Smooth muscle cell (in vitro differentiated cells): ENCODE results near the gene C2orf49. TPM values are rescaled to one million over a fixed set of nuclear protein-coding genes. Genes with fewer than 3 reads are reported as not detected.

ENCODE experiments used
- DNase-seq: peaks from one replicate; lab custom pipeline; 2025; ENCODE audit not compliant: unreplicated experiment; lab: John Stamatoyannopoulos, UW
- H2AFZ ChIP-seq: fragments of 200-600 bp; sonication (generic); 2 replicates; pipeline ENCODE4 v1.6.0; 2016; ENCODE audit warnings: antibody characterized with exemption, low read depth, mild to moderate bottlenecking
- H3F3A ChIP-seq: fragments of 200-600 bp; sonication (generic); 2 replicates; pipeline ENCODE4 v1.6.0; 2017; ENCODE audit warnings: antibody characterized with exemption, low read depth
- H3K27ac ChIP-seq: fragments of 200-600 bp; sonication (generic); 2 replicates; pipeline ENCODE4 v1.5.1; 2016; ENCODE audit warnings: low read depth, mild to moderate bottlenecking
- H3K27me3 ChIP-seq: fragments of 200-600 bp; sonication (generic); 2 replicates; pipeline ENCODE4 v1.6.1; 2016; ENCODE audit warnings: low read depth, mild to moderate bottlenecking
- H3K36me3 ChIP-seq: fragments of 200-600 bp; sonication (generic); 2 replicates; pipeline ENCODE4 v1.5.1; 2016; ENCODE audit warnings: low read depth
- H3K4me1 ChIP-seq: fragments of 200-600 bp; sonication (generic); 2 replicates; pipeline ENCODE4 v1.5.1; 2016; ENCODE audit warnings: low read depth
- H3K4me2 ChIP-seq: fragments of 200-600 bp; sonication (generic); 2 replicates; pipeline ENCODE4 v1.6.0; 2016; ENCODE audit warnings: mild to moderate bottlenecking
- H3K4me3 ChIP-seq: fragments of 200-600 bp; sonication (generic); 2 replicates; pipeline ENCODE4 v1.5.1; 2016; ENCODE audit warnings: mild to moderate bottlenecking
- H3K79me2 ChIP-seq: fragments of 200-600 bp; sonication (generic); 2 replicates; pipeline ENCODE4 v1.6.0; 2016; ENCODE audit warnings: low read depth, mild to moderate bottlenecking
- H3K9ac ChIP-seq: fragments of 200-600 bp; sonication (generic); 2 replicates; pipeline ENCODE4 v1.6.0; 2016; ENCODE audit warnings: low read depth
- H3K9me3 ChIP-seq: fragments of 200-600 bp; sonication (generic); replicated peaks from 2 replicates; pipeline ENCODE4 v1.5.1; 2016; ENCODE audit warnings: low read depth
- H4K20me1 ChIP-seq: fragments of 200-600 bp; sonication (generic); 2 replicates; pipeline ENCODE4 v1.6.0; 2016; ENCODE audit warnings: low read depth
- CTCF ChIP-seq: fragments of 200-600 bp; sonication (generic); IDR thresholded peaks from 2 replicates; pipeline ENCODE4 v1.5.1; 2017; ENCODE audit warnings: borderline replicate concordance, mild to moderate bottlenecking, antibody characterized with exemption; ENCODE audit not compliant: insufficient read depth, poor library complexity, severe bottlenecking
- WGBS: methylation state at CpG from one replicate; pipeline ENCODE4 v1.1.7; 2016; ENCODE audit warnings: low lambda C conversion rate; 5-methylcytosine and 5-hydroxymethylcytosine counted together
- polyA plus RNA-seq: library from polyadenylated mRNA; unstranded; fragments of >200 nt; fragmentation: Nextera tagmentation; extraction: Ambion mirVana; gene quantifications from 2 replicates; pipeline ENCODE4 v1.2.1, GENCODE V29; 2016
- total RNA-seq: library from RNA; depleted of rRNA; stranded (reverse); fragments of >200 nt; gene quantifications from 2 replicates; pipeline ENCODE4 v1.2.3, GENCODE V29; 2014

C2orf49 gene
- total and polyA plus RNA-seq, 2 experiments from 2014 or later: 17.9 to 37.7 TPM

DNA sequence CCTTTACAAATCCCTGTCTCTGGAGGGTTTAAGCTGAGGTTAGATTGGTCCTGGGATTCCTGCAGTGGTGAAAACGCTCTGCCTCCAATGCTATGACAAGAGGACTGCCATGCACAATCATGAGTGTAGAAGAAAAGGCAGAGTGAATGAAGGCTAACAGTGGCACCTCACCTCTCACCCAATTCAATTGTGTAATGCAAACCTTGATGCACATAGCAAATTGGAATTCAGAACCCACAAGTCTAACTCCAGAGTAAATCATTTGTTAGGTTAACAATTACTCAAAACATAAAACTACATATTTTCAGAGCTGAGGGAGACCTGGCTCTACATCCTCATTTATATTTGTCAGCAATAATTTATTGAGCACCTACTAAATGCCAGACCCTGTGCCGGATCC lies 9.7 kb upstream of the C2orf49 start:
- Histone ChIP-seq H3K9me3 (no peaks in the 10 kb centered on the region), H3K4me3 (no peak overlapping the region), H3F3A (peaks cover 14% of the 10 kb centered on the region), H3K4me1 (peaks cover 23% of the 10 kb centered on the region), H4K20me1 (no peaks in the 10 kb centered on the region), H3K4me2 (peak overlapping the region; percentile 91), H2AFZ (no peak overlapping the region), H3K27me3 (no peaks in the 10 kb centered on the region), H3K9ac (no peak overlapping the region), H3K79me2 (peaks cover 47% of the 10 kb centered on the region), H3K27ac (peak overlapping the region; percentile 99), H3K36me3 (no peaks in the 10 kb centered on the region)
- no peak for DNase-seq
- TF ChIP-seq CTCF: no peak
- WGBS: 86% methylated on average over 2 of the region's 2 CpGs

- TF ChIP-seq CTCF: no peak
- Histone ChIP-seq H3K79me2 (peaks cover 39% of the 10 kb centered on the region), H2AFZ (no peak overlapping the region)
Observed at GRCh38 chr2:105328281-105329196, 8.8 kb upstream of the C2orf49 start.

GRCh38 chr2:105329197-105329554 lies 8.2 kb upstream of the C2orf49 start:
- no peak for DNase-seq
- no peak overlapping the region for H2AFZ ChIP-seq
- peak overlapping the region; percentile 50 for H3K9ac ChIP-seq
- no peaks in the 10 kb centered on the region for H4K20me1 ChIP-seq
- H3F3A ChIP-seq: peaks cover 11% of the 10 kb centered on the region
- peak overlapping the region; percentile 60 for H3K4me3 ChIP-seq
- peaks cover 37% of the 10 kb centered on the region for H3K79me2 ChIP-seq
- H3K4me2 ChIP-seq: peak overlapping the region; percentile 91
- no peaks in the 10 kb centered on the region for H3K9me3 ChIP-seq
- WGBS: 4% methylated on average over 5 of the region's 17 CpGs
- no peaks in the 10 kb centered on the region for H3K27me3 ChIP-seq
- H3K4me1 ChIP-seq: peaks cover 17% of the 10 kb centered on the region
- TF ChIP-seq CTCF: no peak
- peak overlapping the region; percentile 11 for H3K27ac ChIP-seq
- no peaks in the 10 kb centered on the region for H3K36me3 ChIP-seq

More at GRCh38 chr2:105328281-105329196, 8.8 kb upstream of the C2orf49 start:
- Histone ChIP-seq H3K4me1 (peaks cover 23% of the 10 kb centered on the region), H3K4me2 (peak overlapping the region; percentile 91), H3K9me3 (no peaks in the 10 kb centered on the region), H4K20me1 (no peaks in the 10 kb centered on the region), H3K27me3 (no peaks in the 10 kb centered on the region), H3K9ac (peak overlapping the region; percentile 50), H3K27ac (peak overlapping the region; percentile 99), H3K36me3 (no peaks in the 10 kb centered on the region), H3F3A (peaks cover 14% of the 10 kb centered on the region), H3K4me3 (peak overlapping the region; percentile 60)
- 70% methylated on average over 16 of the region's 16 CpGs for WGBS
- DNase-seq: no peak
